Left ventricle myocardium superior (tissue), 1 donor: ENCODE data around the gene PCDH9. TPM values are rescaled to one million over a fixed set of nuclear protein-coding genes. Genes with fewer than 3 reads are reported as not detected.

Experiments used
- ATAC-seq: fragments of 200-7000 bp; cut with Tn5 transposase; one replicate; pipeline ENCODE4 v1.9.1; 2020; ENCODE audit warnings: mild to moderate bottlenecking, moderate library complexity
- DNase-seq: peaks from one replicate; pipeline ENCODE4 v3.0.0-alpha.2; 2020
- intact Hi-C: fragments of 100-400 bp; cut with micrococcal nuclease; formaldehyde crosslinking; loops from one replicate; pipeline ENCODE4 v1.11.0; 2022
- total RNA-seq: library from RNA; stranded (reverse); fragmentation: NEBNext Ultra II Directional; extraction: Animal tissue kit (Norgen Biotek cat#: 25700); gene quantifications from one replicate; pipeline ENCODE4 v1.2.1, GENCODE V29; 2021
- donor health status: DM: no; HTN: yes; CAD: no; lungs with severe emphysema.

Gene PCDH9
- total RNA-seq, 1 donor from 2014 or later = 12.9 TPM

DNA sequence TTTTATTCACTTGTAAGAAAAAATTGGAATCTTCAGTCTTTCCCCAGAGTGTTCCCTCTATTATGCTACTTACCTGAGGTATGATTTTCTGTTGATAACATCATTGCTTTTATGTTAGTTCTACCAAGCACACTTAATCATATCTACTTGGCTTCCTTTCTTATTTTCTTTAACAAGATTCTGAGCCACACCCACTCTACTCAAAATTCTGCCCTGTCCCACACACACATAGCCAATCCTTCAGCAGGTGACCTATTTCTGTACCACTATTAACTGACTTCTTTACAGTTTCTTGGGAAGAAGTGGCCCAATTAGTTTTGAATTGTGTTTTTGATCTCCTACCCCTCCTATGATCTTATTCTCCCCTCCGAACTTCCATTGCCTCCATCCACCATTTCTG, 215.7 kb downstream of the PCDH9 start:
- ATAC-seq (no peak), DNase-seq (no peak)
- intact Hi-C loops = no loop called here

DNA sequence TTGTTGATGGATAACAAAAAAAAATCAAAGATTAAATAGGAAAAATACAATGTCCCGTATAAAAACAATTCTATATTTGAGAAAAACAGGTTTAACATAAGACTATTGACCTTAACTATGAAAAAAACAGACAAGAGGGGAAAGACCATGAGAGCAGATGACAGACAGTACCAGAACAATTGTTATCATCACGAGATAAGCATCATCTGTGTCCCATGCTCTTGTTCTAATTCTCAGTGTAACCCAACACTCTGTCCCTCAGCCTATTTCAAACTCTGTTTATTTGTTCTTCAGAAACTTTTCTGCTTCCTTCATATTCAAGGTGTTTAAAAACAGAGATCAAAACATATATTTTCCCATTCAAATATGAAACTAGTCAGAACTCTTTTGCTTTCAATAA, 216.4 kb downstream of the PCDH9 start:
- intact Hi-C loops = no loop called here
- DNase-seq = no peak

DNA sequence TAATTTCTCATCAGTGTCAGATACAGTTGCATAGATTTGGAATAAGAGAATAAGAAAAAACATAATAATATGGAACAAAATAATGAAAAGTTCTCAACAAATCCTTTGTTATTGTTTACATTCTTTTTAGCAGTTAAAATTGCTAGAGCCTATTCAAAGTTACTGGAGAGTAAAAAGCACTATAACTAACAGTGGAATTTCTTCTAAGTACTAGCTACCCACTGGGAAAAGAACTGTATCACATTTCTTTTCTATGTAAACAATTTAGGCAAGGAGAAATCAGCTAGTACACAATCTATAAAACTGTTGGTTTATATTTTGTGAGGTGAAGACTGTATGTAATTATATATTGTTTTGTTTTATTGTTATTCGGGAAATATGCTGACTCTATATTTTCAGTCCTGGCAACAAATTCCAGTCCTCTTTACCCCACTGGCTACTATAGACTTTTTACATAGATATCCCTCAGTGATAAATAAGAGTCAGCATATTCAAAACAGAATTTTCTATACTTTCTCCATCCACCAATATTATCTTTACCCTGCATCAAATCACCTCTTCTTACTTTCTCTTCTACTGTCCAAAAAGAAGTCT, 222.0 kb downstream of the PCDH9 start:
- no peak for DNase-seq
- no peak for ATAC-seq
- intact Hi-C loops = no loop called here

More for the DNA sequence above, 216.4 kb downstream of the PCDH9 start:
- ATAC-seq = no peak

DNA sequence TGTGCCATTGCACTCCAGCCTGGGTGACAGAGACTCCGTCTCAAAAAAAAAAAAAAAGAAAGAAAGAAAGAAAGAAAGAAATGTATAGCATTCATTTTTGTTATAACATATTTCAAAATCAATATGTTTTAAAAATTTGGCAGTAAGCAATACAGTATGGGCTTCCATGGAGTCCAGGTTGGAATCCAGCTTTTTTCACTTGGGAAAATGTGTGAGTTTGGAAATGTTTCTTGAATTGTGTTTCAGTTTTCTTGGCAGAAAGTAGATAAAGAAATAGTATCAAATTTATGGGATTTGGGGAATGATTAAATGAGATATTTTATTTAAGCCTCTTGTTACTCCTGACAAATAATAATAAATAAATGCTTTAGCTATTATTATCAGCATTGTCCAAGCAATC, 225.6 kb downstream of the PCDH9 start:
- DNase-seq (no peak), ATAC-seq (no peak)
- intact Hi-C loops = no loop called here

DNA sequence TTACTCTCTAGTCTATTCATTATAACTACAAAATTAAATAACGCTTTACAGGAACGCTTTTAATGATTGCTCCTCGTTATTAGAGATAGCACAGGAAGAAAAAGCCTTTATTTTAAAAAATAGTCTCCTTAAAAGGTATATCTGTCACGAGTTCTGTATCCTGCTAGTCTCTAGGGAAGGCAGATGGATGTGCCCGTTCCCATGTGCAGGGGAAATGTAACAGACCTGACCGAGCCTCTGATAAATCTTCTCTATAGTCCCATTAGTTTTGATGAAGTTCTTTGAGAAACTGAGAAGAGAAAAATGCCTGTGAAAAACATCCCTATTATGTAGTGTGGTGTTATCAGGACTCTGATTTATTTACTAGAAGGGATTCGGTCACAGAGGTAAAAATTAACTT, 226.4 kb downstream of the PCDH9 start:
- no peak for DNase-seq
- ATAC-seq = no peak
- intact Hi-C loops = no loop called here

DNA sequence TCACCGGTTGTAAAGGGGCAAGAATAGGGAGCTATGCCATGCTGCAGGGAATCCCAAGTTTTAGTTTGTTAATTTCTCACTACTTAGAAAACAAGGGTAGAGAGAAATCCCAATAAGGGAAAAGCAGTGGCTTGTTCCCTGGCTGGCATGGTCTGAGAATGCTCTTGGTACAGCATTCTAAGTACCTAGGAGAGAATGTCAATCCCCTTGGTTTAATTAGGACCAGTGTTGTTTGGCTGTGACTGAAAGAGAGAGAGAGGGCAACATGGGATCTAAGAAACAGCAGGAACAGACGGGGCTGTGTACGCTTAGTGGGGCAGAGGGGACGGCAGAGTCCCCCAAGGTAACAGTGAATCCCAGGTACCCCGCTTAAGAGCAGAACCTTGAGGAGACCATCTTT, 228.8 kb downstream of the PCDH9 start:
- ATAC-seq (no peak), DNase-seq (no peak)
- intact Hi-C loops = no loop called here

DNA sequence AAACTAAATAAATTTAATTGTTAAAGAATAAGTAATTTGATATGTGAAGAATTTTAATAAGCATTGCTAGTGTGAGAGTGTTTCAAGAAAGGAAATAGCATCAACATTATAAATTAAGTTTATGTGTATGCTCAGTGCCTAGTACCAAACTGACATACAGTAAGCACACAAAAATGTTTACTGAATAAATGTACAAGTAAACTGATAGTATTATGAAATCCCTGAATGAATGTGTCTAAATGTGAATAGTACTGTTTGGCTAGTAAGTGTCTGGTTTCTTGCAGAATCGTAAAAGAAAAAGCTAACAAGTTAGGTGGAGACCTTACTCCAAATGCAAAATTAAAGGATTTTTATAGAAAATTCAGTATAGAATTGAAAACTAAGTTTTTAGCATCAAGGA, 233.6 kb downstream of the PCDH9 start:
- ATAC-seq (no peak), DNase-seq (no peak)
- intact Hi-C loops = no loop called here

DNA sequence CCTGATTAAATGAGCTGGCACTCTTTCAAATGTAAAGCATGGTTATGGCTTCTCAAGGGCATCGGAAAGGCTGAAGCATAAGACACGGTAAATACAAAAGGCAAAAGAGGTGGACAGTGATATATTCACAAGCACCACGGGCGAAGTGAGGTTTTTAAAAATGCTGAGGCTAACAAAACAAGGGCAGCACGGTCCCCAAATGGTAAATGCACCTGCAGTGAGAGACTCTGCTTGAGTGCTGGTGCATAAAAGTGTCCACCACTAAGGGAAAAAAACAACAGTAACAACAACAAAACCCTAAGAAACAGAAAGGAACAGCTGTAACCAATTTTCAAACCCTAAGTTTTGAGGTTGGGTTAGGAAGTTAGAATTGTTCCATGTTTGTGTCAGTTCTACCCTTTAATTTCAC, 234.9 kb downstream of the PCDH9 start:
- peak; percentile 26 for ATAC-seq
- no peak for DNase-seq
- intact Hi-C loops = no loop called here

DNA sequence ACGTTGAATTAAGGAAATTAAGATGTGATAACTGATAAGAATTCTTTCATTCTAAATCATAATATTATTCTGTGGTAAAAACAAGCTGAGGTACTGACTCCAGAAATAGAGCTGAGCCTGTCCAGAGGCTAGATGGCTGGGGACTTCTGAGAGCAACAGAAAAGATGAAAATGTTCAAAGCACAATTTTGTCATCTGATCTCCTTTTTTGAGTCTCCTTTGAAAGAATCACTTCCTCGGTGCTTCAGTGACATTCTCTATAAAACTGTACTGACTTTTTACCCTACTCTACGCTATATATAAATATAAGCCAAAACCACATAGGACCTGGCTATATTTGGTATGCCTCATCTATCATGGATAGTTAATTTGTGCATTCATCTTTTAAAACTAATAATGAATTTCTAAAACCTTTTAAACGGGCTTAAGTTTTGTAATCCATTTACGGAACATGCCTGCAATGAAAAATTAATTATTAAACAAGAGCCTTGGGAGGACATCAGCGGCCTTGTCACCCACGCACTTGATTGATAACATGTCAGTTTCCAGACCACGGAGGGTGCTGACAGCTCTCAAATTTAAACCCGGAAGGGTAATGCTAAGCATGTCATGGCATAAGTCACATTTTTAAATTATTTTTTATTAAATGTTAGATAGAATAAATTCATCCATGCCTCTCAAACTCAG, 235.5 kb downstream of the PCDH9 start:
- DNase-seq = no peak
- intact Hi-C loops = no loop called here
- ATAC-seq = peak; percentile 50

DNA sequence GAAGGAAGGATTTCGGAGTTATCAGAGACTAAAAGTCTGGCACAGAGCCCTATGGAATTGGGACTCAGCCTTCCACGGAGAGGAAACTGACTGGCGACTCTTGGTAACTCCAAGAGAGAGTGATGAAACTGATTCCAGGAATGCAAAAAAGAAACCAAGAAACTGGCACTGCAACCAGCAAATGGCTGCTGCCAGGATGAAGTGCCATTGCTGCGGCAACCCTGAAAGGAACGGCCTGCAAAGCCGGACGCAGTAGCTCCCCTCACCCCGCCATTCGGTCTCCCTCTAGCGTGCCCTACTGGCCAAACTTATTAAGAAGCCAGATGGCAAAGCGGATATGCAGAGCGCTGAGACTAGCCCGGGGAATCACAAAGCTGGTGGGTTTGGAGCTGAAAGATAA, 236.0 kb downstream of the PCDH9 start:
- ATAC-seq (peak; percentile 97), DNase-seq (peak; percentile 58)
- intact Hi-C loops = no loop called here

DNA sequence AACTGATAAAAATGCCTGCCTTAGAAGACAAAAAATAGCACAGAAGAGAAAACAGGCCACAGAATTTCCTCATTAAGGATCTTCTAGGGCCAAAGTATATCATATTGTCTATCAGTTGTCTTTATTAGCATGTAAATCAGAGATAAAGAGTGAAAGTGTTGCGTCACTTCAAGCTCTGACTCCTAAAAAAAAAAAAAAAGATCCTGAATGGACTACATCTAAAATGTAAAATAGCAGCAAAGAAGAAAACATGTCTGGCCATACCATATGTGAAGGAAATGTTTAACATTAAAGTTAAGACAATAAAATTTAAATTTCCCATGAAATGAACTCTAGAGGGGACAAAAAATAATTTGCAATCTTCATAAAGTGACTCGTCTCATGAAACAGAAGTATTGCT, 237.4 kb downstream of the PCDH9 start:
- DNase-seq (no peak), ATAC-seq (no peak)
- intact Hi-C loops = no loop called here

DNA sequence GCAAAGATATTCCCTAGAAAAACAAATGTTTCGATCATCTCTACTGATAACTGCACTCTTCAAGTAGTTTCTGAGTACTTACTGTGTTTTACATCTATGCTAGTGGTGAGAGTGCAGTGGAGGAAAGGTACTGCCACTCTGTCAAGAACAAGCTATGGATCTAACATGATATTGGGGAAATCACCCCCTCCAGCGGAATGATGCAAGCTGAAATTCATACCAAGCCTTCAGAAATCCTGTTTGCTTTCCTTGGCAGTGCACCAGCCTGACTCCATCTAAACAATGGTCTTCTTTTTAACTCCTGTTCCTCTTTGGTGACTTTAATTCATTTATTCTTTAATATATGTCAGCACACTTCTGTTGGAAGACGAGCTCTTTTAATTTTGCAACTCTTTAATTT, 238.0 kb downstream of the PCDH9 start:
- no peak for ATAC-seq
- DNase-seq = no peak
- intact Hi-C loops = no loop called here

DNA sequence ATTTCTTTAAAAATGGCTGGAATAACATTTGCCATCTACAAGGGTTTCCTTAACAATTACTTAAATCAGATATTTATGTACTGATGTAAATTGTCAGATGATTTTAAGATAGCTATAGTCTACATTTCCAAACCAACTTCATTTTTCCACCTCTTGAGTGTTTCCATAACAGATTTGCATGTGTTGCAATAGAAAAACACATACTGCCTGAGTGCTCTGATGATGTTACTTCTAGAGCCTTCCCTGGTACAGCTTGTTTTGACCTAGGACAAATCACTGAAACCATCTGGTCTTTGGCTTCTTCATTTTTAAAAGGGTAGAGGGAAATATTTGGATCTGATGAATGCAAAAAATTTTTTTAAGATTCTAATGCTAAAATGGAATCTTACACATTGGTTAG, 245.9 kb downstream of the PCDH9 start:
- ATAC-seq (no peak), DNase-seq (no peak)
- intact Hi-C loops = no loop called here

DNA sequence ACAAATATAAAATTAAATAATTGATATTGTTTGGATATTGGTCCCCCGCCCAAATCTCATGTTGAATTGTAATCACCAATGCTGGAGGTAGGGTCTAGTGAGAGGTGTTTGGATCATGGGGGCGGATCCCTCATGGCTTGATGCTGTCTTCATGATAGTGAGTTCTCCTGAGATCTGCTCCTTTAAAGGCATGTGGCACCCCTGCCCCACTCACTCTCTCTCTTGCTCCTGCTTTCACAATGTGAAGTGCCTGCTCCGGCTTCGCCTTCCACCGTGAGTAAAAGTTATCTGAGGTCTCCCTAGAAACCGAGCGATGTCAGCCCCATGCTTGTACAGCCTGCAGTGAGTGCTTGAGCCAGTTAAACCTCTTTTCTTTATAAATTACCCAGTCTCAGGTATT, 248.2 kb downstream of the PCDH9 start:
- ATAC-seq (no peak), DNase-seq (no peak)
- intact Hi-C loops = no loop called here

DNA sequence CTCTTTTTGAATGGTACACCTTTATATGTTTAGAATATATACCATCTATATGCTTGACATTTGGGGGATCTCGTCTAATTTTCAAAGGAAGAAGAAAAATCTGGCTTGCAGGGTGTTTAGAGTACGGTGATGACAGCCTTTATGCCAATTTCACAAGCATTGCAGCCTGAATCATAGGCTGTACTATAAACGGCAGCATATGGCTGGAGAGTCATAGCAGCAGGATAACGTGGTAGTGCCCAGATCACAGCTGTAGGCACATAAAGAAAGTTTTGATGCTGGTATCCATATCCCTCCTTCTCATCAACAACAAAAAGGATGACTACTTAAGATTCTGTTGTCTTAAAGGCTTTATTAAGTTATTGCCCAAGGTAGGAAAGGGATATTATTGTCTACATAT, 253.0 kb downstream of the PCDH9 start:
- intact Hi-C loops = no loop called here
- no peak for ATAC-seq
- DNase-seq = no peak

DNA sequence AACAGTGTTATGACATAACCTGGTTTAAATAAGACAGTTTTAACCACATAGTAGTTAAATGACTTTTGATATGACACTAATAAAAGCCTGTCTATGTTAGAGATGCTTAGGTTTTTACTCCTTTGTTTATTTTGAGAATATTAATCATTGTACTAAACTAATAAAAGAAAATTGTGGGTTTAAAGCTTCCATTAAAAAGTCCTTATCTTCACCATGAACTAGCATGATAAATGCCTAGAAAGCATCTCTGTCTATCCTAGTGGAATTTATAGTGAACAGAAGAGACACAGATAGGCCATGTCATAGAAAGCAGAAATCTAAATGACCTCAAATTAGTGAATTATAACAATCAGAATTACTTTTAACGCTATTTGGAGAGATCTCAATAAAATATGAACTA, 255.2 kb downstream of the PCDH9 start:
- no peak for DNase-seq
- ATAC-seq = no peak
- intact Hi-C loops = no loop called here

DNA sequence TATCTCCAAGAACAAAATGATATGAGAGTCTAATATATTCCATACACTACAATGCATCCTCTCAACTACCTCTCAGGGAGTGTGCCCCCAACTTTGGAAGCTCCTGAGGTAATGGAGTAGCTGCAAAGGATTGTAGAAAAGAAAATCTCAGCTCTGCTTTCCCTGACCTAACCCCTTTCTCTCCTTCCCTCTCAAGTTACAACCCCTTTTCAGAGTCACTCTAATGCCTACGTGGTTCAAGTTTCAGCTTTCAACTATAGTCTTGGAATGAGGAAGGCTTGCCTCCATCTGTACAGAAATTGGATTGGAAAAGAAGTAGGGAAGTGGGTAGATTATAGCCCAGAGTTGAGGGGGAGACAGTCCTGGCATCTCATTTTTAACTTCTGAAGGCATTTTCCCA, 256.0 kb downstream of the PCDH9 start:
- ATAC-seq (no peak), DNase-seq (no peak)
- intact Hi-C loops = no loop called here

DNA sequence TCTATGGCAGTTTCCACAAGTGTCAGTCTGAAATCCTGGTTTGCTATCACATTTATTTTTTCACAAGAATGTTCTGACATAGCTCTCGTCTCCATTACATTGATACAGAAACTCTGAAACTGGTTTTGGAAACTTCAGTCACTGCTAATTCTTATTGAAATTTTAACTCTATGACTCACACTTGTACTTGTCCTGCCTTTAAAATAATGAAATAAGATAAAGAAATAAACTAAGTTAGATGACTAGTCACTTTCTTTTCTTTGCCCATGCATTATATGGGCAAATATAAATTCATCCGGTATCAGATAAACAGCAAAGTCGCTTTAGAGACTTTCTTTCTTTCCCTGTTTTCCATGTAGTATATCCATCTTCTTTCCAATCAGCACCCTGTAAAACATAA, 257.5 kb downstream of the PCDH9 start:
- intact Hi-C loops = no loop called here
- ATAC-seq = no peak
- no peak for DNase-seq

DNA sequence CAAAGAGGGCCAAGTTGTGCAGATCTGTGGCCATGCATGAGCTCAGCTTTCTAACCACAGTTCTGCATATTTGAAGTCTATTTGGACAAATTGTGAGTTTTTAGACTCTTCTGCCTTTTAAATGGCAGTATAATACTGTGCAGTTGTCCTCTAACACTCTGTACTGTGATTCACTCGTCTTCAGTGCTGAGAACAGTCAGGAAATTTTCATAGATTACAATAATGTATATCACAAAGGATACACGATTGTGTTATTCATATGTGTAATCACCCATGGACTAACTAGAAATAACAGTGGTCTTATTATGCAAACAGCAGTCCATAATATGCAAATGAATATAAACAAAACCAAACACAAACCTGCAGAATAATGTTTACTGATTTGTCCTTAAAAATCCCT, 259.1 kb downstream of the PCDH9 start:
- intact Hi-C loops = no loop called here
- ATAC-seq (no peak), DNase-seq (no peak)

DNA sequence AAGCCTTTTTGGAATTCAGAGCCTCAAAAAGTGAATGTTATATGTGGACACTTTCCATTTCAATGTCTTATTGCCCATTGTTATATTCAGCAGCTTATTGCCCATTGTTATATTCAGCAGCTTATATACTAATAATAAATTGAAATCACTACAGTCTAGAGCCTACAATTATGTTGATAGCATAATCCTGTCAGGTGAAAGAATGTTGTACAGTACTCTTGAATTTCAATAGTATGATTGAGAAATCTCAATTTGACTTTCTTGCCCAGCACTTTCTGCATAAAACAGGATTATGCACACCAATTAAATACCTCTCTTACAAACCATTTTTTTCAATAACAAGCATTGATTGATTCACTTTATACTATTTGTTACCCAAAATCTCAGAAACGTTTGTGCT, 260.8 kb downstream of the PCDH9 start:
- intact Hi-C loops = no loop called here
- ATAC-seq = no peak
- DNase-seq = no peak

DNA sequence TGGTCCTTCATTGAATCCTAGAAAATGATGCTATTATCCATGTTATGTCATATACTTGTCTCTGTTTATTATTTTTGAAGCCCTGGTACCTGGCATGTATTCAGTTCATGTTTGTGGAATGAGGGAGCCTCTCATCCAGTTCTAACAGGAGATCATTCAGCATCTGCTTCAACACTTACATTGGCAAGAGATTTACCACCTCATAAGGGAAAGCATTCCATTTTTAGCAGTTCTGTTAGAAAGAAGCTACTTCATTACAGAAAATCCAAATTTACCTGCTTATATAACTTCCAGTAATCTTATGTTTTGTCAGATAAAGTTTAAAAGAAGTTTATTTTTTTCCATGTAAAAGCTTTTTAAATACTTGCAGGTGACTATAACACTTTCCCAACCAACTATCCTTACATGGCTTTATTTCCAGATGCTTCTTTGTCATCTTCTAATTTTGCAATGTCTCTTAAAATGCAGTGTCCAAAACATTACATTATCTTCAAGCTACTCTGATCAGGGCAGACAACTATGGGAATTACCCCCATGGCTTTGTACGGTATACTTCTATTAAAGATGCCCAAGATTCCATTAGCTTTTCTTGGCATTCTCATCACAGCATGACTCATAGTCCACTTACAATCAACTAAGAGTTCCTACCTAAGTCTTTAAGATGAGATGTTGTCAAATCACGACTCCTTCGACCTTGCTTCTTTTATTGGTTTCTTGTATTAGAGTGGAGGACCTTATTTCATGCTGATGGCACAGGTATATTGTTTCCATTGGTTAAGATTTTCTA, 262.1 kb downstream of the PCDH9 start:
- intact Hi-C loops = no loop called here
- DNase-seq (no peak), ATAC-seq (no peak)
